COLO829 (cell line): ENCODE measurements around the gene C2orf76.
"Not testable (repeated sequence)": the region's sequence is repeated elsewhere in the genome, so short reads cannot be mapped to it uniquely, and the experiment has no call there.

Experiments used
- DNase-seq: peaks from one replicate; pipeline ENCODE4 v3.0.0; 2012; ENCODE audit warnings: low spot score

The C2orf76 gene

DNA sequence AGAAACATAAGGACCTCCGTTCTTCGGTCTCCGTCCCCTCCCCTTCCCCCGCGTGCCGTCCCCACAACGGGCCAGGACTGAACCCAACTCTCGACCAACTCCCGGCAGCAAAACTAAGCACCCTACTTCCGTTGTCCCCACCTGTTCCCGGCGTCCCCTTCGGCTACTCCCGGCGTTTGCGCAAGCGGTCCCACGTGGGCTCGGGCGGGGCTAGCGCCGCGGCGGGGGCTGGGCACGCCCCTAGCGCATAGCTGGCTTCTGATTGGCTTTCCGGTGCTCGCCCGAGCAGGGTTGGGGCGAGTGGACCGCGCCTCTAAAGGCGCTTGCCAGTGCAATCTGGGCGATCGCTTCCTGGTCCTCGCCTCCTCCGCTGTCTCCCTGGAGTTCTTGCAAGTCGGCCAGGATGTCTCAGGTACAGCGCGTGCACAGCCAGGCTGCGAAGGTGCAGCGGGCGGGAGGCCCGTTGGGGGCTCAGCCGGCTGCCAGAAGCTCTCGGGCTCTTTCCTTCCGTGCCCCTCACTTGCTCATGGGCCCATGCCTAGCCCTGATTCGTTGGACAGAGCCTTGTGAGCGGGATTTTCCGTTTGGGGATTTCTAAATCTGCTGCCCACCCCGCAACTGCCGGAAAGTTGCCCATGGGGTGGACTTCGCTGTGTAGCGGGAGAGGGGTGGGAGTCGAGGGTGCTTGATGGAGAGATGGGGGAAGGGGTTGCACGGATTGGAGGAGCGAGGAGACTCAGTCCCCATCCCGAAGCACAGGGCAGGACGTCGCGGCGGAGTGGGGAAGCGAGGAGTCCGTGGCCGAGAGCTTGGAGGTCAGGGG, at the start of gene C2orf76, which contains the start of gene DBI:
Gene C2orf76, minus strand, starts transcription at position 186 of the 823 bp plus-strand sequence. CDS start 26,875 bp downstream, outside the sequence.
Gene DBI, plus strand, starts transcription at position 329 of the 823 bp plus-strand sequence. Its CDS starts 75 bp downstream, at position 404.
- DNase-seq: peak; percentile 95

DNA sequence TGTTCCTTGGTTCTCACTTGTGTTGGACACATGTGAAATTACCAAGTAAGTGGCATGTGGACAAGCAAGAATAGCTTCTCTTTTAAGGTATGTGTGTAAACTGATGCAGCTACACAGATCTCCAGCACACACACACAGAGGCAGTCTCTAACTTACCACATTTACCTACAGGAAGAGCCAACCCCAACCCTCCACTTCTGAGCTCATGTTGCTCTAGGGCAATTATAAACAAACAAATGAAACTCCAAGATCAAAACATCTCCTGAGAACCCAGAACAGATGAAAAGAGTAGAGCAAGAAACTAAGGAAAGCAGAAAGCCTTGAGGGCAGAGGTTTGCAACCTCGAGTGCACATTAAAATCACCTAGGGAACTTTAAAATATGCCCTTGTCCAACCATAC, 49.0 kb upstream of the C2orf76 start:
- DNase-seq: no peak

- DNase-seq: no peak
Measured at GRCh38 chr2:119414894-119415293, 48.3 kb upstream of the C2orf76 start.

DNA sequence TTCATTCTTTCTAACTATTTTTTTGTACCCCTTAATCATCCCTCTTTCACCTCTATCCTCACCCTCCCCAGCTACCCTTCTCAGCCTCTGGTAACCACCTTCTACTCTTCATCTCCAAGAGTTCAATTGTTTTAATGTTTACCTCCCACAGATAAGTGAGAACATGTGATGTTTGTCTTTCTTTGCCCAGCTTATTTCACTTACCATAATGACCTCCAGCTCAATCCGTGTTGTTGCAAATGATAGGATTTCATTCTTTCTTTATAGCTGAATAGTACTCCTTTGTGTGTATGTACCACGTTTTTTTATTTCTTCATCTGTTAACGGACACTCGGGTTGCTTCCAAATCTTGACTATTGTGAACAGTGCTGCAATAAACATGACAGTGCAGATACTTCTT, 42.9 kb upstream of the C2orf76 start:
- no peak for DNase-seq

DNA sequence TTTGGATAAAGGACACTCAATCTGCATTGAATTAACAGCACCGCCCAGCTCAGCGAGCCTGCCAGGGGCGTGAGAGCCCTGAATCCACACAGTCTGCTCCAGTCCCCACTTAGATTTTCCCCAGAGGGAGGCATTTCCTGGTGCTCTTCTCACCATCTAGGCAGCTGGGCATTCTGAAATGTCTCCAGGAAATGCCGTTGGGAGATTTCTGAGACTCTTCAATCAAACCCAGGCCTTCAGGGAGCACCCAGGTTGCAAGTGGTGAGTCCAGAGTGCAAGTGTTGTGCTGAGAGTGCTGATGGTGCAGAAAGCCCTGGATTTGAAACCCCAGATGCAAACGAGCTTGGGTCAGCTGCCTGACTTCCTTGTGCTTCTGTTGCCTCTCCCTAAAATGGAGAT, 41.6 kb upstream of the C2orf76 start:
- no peak for DNase-seq

- peak; percentile 60 for DNase-seq
Measured at GRCh38 chr2:119407430-119408220, 41.0 kb upstream of the C2orf76 start.

GRCh38 chr2:119405151-119405550, 38.5 kb upstream of the C2orf76 start:
- no peak for DNase-seq

GRCh38 chr2:119403618-119404017, 37.0 kb upstream of the C2orf76 start:
- not testable (repeated sequence) for DNase-seq

DNA sequence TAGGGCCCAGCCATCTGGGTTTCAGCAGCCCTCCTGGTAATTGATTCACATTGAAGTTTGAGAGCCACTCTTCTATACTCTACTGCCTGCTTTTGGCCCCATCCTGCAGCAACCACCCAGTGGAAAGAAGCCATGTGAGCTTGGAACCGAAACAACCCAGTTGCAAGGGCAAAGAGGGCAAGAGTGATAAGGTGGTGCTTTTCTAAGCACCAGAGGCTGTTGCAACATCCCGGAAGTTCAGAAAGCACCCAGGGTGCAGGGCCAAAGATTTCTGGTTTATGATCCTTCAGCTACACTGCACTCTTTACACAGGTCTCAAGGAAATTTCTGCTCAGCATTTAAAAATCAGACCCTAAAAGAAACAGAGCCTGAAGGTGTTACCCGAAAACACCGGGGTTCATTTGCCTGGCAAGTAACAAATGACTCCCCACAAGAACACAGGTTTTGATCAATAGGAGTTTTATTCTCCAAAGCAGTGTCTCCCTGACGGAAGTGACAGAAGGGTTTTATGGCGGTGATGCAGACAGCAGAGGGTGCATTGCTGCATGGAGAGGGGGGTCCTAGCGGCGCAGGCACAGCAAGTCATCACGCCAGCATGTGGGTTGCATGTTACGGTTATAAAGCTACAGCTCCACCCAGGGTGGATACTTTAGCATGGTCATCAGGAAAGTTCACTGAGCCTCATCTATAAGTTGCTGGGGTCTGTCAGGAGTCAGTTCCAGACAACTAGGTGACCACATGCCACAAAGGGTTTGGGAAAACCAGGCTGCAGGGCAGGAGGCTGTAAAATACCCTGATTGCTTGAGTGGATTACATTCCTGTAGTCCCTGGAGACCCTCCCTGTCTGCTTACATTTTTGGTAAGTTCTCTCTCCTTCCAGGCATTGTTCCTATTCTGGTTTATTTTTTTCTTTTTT, 36.3 kb upstream of the C2orf76 start:
- no peak for DNase-seq

- no peak for DNase-seq
Measured at GRCh38 chr2:119402106-119402505, 35.5 kb upstream of the C2orf76 start.

- no peak for DNase-seq
Measured at GRCh38 chr2:119397196-119397595, 30.6 kb upstream of the C2orf76 start.

- DNase-seq: no peak
Measured at GRCh38 chr2:119393971-119394748, 27.5 kb upstream of the C2orf76 start.

GRCh38 chr2:119389615-119390306, 23.1 kb upstream of the C2orf76 start:
- no peak for DNase-seq

DNA sequence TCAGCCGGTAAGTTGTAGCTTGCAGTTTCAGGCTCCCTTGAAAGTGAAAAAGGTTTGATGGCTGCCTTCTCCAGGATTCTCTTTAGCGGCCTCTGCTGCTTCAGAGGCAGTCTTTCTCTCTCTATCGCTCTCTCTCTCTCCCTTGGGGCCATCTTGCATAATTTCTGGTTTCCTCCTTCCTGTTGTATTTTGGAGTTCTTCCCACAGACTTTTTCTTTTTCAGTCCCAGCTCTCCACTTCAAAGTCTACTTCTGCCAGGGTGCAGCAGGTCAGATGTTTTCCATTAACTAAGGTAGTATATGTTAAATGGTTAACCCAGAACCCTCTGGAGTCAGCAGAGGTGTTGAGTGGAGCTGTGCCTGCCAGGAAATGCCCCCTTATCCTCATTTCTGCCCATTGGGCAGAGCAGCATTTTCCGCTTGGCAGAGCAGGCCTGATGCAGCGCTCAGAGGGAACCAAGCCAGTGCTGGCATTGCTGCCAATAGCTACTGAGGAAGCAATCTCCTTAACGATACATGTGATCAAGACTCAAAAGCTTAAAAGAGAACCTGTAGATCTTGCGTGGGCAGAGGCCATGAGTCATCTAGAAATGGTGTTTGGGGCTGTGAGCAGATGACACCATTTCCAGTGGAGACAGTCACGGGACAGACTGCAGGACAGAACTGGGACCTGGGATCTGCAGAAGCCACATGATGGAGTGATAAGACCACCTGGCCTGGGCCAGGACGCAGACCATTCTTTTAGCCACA, 20.9 kb upstream of the C2orf76 start:
- DNase-seq: peak; percentile 96

DNA sequence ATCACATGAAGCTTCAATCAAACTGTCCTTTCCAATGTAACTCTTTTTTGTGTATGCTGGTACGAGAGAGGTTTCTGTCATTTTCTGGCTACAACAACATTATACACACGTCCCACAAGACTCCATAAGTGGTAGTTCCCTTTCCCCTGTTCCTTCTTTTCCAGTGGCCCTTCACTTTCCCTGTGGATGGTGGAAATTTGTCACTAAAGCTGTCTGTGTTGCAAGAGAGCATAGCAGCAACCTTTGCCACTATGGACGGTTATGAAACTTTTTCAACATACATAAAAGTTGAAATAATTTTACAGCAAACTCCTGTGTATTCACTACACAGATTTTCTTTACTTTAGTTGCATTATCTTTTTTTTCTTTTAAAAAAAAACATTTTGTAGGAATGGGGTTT, 18.8 kb upstream of the C2orf76 start:
- DNase-seq: no peak

- no peak for DNase-seq
Measured at GRCh38 chr2:119384971-119385370, 18.3 kb upstream of the C2orf76 start.

DNA sequence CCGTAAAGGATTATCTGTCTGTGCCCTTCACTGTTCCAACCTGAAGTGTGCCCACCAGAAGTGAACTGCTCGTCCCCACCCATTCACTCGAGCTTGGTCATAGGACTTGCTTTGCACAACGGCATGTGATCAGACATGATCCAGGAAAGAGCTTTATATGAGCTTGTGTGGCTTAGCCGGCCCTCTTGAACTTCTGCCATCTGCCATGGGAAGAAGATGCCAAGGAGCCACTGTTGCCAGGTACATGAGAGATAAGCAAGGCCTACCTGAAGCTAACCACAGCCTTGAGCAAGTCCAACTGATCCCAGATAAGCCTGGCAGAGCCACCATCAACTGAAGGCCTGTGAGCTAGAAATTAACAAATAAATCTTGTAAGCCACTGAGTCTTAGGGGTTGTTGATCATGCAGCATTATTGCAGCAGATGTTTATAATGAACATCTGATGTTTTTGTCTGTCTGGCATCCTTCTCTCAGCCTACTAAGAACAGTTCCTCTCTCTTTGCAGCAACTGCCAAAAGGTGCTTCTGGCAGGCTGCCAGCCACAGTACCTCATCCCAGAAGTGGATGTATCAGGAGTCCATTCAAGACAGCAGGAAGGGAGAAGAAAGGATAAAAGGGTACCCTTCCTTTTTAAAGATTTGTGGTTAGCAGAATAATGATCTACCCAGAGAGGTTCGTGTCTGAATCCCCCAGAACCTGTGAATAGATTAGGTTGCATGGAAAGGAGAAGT, 16.9 kb upstream of the C2orf76 start:
- no peak for DNase-seq

- no peak for DNase-seq
Measured at GRCh38 chr2:119378566-119378965, 11.9 kb upstream of the C2orf76 start.

DNA sequence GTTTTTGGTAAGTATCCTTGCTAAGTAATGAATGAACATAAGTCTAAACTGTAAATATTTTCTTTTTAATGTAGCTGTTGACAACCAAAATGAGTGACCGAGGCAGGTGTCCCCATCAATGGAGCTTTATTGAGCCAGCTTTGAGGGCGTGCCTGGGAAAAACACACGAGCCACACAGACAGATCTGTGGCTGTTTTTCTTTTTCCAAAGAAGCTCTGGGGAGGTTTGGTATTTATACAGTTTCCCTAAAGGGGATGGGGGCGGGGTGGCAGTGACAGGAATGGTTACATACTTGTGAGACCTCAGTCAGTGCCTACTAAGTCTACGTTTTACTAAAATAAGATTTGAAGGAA, 11.3 kb upstream of the C2orf76 start:
- no peak for DNase-seq
